ENCODE data around the gene STK10.
A peak's percentile ranks its signal among the peaks of the same experiment; 100 is the strongest.

The STK10 gene

GRCh38 chr5:172111852-172112225, 76.2 kb downstream of the STK10 start:
- Histone ChIP-seq H3K9me3 (ENCODE audit: insufficient read depth, low read depth, low read length) (no peaks in the 10 kb centered on the region), H4K20me1 (ENCODE audit: insufficient read depth, low read length, poor library complexity, severe bottlenecking) (no peaks in the 10 kb centered on the region), H2AFZ (ENCODE audit: low read length) (no peak overlapping the region), H3K27me3 (ENCODE audit: insufficient read depth, low read length, poor library complexity, severe bottlenecking) (no peaks in the 10 kb centered on the region), H3K9ac (ENCODE audit: low read depth, low read length, poor library complexity, severe bottlenecking) (peak overlapping the region; percentile 81), H3K9me2 (replicated peaks; ENCODE audit: low read depth, low read length) (no peaks in the 10 kb centered on the region), H3K36me3 (ENCODE audit: insufficient read depth, low read length) (peaks cover 16% of the 10 kb centered on the region; the same call in 1 of the 2 replicates), H3F3A (ENCODE audit: low read depth) (no peaks in the 10 kb centered on the region; the same call in 1 of the 2 replicates), H3K4me3 (ENCODE audit: low read length, poor library complexity, severe bottlenecking) (peak overlapping the region; percentile 62), H3K4me2 (ENCODE audit: low read depth, low read length, poor library complexity, severe bottlenecking) (peak overlapping the region; percentile 74), H3K4me1 (ENCODE audit: insufficient read depth, low read length, poor library complexity, severe bottlenecking) (peaks cover 66% of the 10 kb centered on the region), H3K79me2 (ENCODE audit: insufficient read depth, low read length) (peaks cover 22% of the 10 kb centered on the region)
- TF ChIP-seq EZH2phosphoT487 (IDR thresholded peaks at IDR 0.05; ENCODE audit: borderline replicate concordance) (no peak), CTCF (conservative IDR thresholded peaks at IDR 0.05; ENCODE audit: low read length) (no peak)

- TF ChIP-seq CTCF (conservative IDR thresholded peaks at IDR 0.05; ENCODE audit: low read length) = no peak
- TF ChIP-seq EZH2phosphoT487 (IDR thresholded peaks at IDR 0.05; ENCODE audit: borderline replicate concordance) = no peak
- Histone ChIP-seq H3K9me3 (ENCODE audit: insufficient read depth, low read depth, low read length) (no peaks in the 10 kb centered on the region), H3K36me3 (ENCODE audit: insufficient read depth, low read length) (peaks cover 15% of the 10 kb centered on the region; the same call in 1 of the 2 replicates), H4K20me1 (ENCODE audit: insufficient read depth, low read length, poor library complexity, severe bottlenecking) (no peaks in the 10 kb centered on the region), H3K79me2 (ENCODE audit: insufficient read depth, low read length) (peaks cover 22% of the 10 kb centered on the region), H3K4me3 (ENCODE audit: low read length, poor library complexity, severe bottlenecking) (peak overlapping the region; percentile 62), H3F3A (ENCODE audit: low read depth) (no peaks in the 10 kb centered on the region; the same call in 1 of the 2 replicates), H3K27me3 (ENCODE audit: insufficient read depth, low read length, poor library complexity, severe bottlenecking) (no peaks in the 10 kb centered on the region), H3K9ac (ENCODE audit: low read depth, low read length, poor library complexity, severe bottlenecking) (peak overlapping the region; percentile 81), H2AFZ (ENCODE audit: low read length) (no peak overlapping the region), H3K4me1 (ENCODE audit: insufficient read depth, low read length, poor library complexity, severe bottlenecking) (peaks cover 60% of the 10 kb centered on the region), H3K9me2 (replicated peaks; ENCODE audit: low read depth, low read length) (no peaks in the 10 kb centered on the region), H3K4me2 (ENCODE audit: low read depth, low read length, poor library complexity, severe bottlenecking) (peak overlapping the region; percentile 74)
Measured at GRCh38 chr5:172110921-172111851, 76.8 kb downstream of the STK10 start.

- H3K9me3 ChIP-seq (ENCODE audit: insufficient read depth, low read depth, low read length) = no peaks in the 10 kb centered on the region
- H3K4me1 ChIP-seq (ENCODE audit: insufficient read depth, low read length, poor library complexity, severe bottlenecking) = peaks cover 52% of the 10 kb centered on the region
- H3K4me3 ChIP-seq (ENCODE audit: low read length, poor library complexity, severe bottlenecking) = peak overlapping the region; percentile 62
- peaks cover 19% of the 10 kb centered on the region; the same call in 1 of the 2 replicates for H3K36me3 ChIP-seq (ENCODE audit: insufficient read depth, low read length)
- TF ChIP-seq CTCF (conservative IDR thresholded peaks at IDR 0.05; ENCODE audit: low read length) (no peak), EZH2phosphoT487 (IDR thresholded peaks at IDR 0.05; ENCODE audit: borderline replicate concordance) (no peak)
- H3K4me2 ChIP-seq (ENCODE audit: low read depth, low read length, poor library complexity, severe bottlenecking) = peak overlapping the region; percentile 74
- H3K27me3 ChIP-seq (ENCODE audit: insufficient read depth, low read length, poor library complexity, severe bottlenecking) = no peaks in the 10 kb centered on the region
- H3K9me2 ChIP-seq (replicated peaks; ENCODE audit: low read depth, low read length) = no peaks in the 10 kb centered on the region
- H3K9ac ChIP-seq (ENCODE audit: low read depth, low read length, poor library complexity, severe bottlenecking) = peak overlapping the region; percentile 81
- peaks cover 22% of the 10 kb centered on the region for H3K79me2 ChIP-seq (ENCODE audit: insufficient read depth, low read length)
- no peak overlapping the region for H2AFZ ChIP-seq (ENCODE audit: low read length)
- no peaks in the 10 kb centered on the region for H4K20me1 ChIP-seq (ENCODE audit: insufficient read depth, low read length, poor library complexity, severe bottlenecking)
- H3F3A ChIP-seq (ENCODE audit: low read depth) = no peaks in the 10 kb centered on the region; the same call in 1 of the 2 replicates
Measured at GRCh38 chr5:172110260-172110815, 77.7 kb downstream of the STK10 start.
